ENCODE measurements around the gene CLEC17A.
A peak's percentile ranks its signal among the peaks of the same experiment; 100 is the strongest.
"Not testable (repeated sequence)": the region's sequence is repeated elsewhere in the genome, so short reads cannot be mapped to it uniquely, and the experiment has no call there.

CLEC17A gene

GRCh38 chr19:14559916-14560775, 22.7 kb upstream of the CLEC17A start:
- DNase-seq: no peak

GRCh38 chr19:14560776-14561108, 22.1 kb upstream of the CLEC17A start:
- DNase-seq: no peak

DNA sequence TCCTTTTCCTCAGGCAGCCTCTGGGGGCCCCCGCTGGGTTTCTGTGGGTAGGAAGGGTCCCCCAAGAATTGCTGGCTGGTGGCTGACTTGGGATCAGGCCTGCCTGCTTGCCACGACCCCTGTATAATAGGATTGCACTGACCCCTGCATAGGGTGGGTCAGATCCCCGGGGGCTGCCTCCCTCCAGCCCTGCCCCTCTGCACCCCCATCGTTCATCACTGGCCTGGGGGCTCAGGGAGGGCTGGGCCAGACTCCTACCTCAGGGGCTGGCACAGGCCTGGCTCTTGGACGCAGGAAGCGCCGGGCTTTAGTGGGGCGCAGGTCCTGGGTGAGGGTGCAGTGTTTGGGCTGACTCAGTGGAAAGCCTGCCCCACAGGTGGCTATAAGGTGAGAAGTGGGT, 21.6 kb upstream of the CLEC17A start:
- DNase-seq: no peak

DNA sequence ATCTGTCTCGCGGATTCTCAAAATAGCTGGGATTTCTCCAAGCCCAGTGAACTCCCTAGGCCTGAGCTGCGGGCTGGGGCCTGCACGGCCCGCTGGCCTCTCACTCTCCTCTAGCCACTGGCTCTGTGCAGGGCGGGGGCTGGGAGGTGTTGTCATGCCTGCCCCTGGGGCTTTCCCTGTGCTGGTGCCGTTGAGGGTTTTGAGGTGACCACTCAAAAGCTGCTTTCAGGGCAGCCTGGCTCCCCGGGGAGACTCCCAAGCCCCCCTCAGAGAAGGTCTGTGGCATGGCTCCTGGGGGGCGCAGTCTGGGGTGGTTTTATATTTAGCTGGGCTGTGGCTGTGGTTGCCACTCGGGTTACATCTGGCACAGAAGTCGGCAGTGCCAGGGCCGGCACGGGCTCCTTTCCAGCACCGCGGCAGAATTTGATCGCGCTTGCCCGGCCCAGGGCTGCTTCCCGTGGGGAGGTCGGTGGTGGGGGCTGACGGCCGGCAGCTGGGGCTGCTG, 21.0 kb upstream of the CLEC17A start:
- no peak for DNase-seq

DNA sequence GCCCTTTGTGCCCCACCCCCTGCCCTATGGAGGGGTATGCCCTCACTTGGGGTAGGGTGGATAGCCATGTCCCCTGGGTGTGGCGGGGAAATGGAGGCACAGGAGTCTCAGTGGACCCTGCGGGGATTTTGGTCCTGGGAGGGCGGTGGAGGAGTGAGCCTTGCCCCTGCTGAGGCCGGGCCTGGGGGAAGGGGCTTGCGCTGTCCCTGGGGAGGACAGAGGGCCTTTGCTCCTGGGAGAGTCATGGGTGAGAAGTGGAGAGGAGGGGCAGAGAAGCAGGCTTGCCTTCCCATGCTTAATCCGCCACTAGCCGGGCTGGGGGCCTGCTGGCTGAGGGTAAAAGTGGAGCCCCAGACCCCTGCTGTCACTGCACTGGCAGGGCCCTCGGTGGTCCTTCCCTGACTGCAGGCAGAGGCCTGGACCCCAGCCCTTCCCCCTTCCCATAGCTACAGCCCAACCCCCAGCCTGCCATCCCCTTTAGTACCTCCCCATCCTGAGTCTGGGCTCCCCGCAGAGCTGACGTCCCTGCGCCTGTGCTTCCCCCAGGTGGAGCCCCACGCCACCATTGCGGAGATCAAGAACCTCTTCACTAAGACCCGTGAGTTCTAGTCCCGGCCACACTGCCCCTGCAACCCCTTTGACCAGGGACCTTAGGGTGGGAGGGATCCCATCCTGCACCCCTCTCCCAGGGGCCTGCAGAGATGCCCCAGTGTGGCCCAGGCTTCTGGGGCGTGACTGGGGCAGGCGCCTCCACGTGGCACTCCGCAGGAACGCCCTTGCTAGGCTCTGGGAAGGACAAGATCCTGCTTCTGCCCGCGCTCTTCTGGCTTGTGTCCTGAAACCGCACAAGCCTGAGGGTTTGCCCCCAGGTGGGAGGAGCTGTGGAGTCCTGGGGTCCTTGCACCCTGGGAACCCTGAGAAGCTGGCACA, 20.0 kb upstream of the CLEC17A start:
- no peak for DNase-seq

DNA sequence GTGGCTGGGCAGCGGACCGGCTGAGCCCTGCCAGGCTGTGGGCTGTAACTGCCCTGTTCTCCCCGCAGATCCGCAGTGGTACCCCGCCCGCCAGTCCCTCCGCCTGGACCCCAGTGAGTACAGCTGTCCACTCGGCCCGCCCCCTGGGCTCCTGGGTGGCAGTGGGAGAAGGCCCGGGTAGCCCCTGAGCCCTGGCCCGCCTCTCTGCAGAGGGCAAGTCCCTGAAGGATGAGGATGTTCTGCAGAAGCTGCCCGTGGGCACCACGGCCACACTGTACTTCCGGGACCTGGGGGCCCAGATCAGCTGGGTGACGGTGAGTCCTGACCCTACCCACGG, 19.3 kb upstream of the CLEC17A start:
- no peak for DNase-seq

DNA sequence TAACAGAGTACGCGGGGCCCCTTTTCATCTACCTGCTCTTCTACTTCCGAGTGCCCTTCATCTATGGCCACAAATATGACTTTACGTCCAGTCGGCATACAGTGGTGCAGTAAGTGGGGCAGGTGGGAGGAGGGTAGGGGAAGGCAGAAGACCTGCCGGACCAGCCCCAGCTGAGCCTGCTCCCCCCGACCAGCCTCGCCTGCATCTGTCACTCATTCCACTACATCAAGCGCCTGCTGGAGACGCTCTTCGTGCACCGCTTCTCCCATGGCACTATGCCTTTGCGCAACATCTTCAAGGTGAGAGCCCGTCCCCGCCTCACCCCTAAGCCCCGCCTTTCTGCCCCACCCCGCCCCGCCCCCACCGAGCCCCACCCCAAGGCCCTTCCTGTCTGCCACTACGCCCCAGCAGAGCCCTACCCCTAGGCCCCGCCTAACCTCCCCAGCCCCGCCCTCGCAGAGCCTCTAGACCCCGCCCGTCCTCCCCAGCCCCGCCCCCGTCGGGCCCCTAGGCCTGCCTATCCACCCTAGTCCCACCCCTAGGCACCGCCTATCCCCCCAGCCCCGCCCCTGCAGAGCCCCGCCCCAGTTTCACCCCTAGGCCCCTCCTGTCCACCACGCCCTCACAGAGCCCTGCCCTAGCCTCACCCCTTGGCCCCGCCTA, 18.8 kb upstream of the CLEC17A start:
- DNase-seq: peak; percentile 77 to 78

DNA sequence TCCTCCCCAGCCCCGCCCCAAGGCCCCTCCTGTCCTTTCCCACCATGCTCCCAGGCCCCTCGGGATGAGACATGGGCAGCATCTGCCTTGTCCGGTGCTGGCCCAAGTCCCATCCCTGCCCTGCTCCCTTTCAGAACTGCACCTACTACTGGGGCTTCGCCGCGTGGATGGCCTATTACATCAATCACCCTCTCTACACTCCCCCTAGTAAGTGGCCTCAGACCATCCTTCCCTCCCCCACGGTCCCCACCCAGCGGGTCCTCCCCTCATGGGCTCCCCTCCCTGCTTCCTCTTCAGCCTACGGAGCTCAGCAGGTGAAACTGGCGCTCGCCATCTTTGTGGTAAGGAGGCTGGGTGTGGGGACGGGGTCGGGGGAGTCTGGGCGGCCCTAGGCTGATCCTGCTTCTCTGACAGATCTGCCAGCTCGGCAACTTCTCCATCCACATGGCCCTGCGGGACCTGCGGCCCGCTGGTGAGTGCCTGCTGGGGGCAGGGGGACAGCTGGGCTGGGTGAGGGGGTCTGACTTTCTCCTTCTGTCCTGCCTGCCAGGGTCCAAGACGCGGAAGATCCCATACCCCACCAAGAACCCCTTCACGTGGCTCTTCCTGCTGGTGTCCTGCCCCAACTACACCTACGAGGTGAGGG, 18.1 kb upstream of the CLEC17A start:
- not testable (repeated sequence) for DNase-seq

DNA sequence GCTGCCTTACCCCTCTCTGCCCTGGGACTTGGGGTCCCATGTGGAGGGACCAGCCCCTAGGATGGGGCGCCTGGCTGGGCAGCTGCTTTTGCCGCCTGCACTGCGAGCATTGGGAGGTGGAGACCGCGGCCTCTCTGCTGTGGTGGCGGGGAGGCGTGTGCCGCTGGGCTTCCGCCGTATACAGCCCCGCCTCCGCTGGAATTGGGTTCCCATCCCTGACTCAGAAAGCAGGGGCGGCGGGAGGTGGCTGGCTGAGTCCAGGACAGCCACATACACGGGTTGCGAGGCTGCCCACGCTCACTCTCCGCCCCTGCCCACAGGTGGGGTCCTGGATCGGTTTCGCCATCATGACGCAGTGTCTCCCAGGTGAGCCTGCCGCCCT, 17.6 kb upstream of the CLEC17A start:
- DNase-seq: no peak

DNA sequence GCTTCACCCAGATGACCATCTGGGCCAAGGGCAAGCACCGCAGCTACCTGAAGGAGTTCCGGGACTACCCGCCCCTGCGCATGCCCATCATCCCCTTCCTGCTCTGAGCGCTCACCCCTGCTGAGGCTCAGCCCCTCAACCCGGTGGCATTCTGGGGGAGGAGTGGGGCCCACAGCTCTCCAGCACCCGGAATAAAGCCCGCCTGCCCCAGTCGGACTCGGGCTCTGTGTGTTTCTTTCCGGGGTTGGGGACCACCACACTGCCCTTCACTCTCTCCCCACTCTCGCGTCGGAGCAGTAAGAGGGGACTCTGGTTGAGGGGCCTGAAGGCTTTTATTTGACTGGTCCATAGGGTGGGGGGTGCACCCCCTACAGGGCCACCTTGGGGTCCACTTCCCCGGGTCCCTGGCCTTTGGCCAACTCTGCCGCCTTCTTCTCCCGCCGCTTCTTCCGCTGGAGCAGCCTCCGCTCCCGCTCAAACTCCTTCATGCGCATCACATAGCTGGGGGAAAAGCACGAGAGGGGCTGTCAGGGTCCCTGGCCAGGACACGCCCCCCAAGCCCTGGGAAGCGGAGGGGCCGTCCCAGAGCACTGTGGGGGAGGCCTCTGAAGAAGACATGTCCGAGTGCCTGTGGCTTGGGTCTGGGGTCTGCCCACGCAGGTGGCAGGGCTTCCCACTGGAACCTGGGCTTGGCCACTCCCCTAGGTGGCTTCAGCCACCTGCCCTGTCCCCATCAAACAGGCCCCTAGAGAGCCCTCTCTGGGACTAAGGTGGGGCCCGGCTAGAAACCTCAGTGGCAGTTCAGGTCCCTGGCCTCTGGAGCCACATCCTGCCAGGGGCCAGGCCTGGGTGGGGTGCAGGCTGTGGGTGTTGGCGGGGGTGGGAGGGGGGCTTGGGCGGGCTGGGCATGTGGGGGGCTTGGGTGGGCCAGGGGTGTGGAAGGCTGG, 16.8 kb upstream of the CLEC17A start:
- DNase-seq: no peak

DNA sequence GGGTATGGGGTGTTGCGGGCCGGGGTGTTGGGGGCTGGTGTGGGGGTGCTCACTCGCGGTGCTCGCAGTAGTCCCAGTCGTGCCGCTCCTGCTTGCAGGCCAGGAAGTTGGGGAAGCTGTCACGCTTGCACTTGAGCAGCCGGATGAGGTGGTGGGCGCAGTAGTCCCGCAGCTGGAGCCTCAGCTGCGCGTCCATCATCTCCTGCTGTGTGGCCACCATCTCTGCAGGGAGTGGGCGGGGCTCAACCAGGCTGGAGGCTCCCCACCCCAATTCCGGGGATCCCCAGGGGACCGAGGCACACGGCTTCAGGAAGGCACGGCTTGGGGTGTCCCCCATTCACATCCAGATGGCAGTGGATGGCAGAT, 16.2 kb upstream of the CLEC17A start:
- no peak for DNase-seq

DNA sequence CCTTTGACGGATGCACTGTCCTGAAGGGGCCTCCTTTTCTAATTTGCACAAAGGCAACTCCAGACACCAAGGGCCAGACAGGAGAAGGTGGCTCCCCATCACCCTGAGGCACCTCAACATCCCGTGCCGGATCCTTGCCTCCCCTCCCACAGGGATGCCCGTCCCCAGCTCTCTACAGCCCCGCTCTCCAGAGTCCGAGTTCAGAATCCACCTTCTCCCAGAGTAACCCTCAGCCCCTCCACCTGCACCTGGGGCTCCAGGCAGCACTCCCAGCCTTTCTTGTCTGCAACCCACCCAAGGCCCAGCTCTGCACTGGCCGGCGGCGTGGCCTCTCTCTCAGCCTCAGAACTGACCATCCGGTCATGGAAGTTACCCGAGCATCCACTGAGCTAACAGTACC, 15.8 kb upstream of the CLEC17A start:
- no peak for DNase-seq

DNA sequence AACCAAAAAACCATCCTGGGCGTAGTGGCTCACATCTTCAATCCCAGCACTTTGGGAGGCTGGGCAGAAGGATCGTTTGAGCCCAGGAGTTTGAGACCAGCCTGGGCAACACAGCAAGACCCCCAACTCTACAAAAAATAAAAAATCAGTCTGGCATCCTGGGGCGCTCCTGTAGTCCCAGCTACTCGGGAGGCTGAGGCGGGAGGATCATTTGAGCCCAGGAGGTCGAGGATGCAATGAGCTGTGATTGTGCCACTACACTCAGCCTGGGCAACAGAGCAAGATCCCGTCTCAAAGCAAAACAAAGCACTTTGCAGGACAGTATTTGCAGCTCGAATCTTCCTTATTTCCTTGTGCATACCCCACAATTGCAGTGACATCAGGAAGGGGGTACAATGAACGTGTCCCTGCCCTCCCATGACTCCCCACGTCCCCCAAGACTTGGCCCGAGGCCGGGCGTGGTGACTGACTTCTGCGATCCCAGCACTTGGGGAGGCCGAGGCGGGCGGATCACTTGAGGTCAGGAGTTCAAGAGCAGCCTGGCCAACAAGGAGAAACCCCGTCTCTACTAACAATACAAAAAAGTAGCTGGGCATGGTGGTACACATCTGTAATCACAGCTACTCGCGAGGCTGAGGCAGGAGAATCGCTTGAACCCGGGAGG, 11.9 kb upstream of the CLEC17A start:
- no peak for DNase-seq

DNA sequence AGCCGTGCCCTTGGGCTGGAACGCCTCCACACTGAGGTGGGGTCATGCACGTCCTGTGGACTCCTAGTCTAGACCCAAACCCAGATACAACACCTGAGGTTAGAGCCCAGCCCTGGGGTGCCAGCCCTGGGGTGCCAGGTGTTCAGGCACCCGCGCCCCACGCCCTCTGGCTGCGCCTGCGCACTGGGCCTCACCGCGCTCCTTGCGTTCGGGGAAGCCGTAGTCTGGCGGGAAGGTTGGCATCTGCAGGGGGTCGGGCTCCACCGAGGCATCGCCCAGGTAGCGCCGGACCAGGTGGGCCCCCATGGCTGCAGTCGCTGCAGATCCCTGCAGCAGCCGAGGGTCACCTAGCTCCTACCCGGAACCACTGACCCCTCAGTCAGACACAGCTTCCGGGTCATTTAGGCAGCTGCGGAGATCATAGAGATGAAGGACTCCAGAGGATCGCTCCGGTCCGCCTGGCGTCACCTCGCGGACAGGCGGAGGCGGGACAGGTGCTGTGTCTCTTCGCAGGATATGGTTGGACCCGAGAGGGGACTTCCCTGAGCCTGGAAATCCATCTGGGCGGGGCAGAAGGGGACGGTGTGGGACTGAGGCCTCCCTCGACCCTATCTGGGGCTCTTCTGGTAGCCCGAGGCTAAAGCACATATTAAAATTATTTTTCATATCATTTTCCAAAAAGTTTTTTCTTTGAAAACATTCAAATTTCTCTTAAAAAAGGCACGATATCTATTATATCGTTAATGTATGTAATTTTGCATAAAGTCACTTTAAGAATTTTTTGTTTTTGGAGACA, 11.0 kb upstream of the CLEC17A start, which contains the start of gene NDUFB7:
Gene NDUFB7 (minus strand): TSS at position 372 of the 796 bp plus-strand sequence. CDS start 66 bp downstream, at position 306.
- peak; percentile 92 to 93 for DNase-seq

- no peak for DNase-seq
Observed at GRCh38 chr19:14575428-14575980, 7.4 kb upstream of the CLEC17A start.

GRCh38 chr19:14576363-14576762, 6.5 kb upstream of the CLEC17A start:
- no peak for DNase-seq

- no peak for DNase-seq
Observed at GRCh38 chr19:14577264-14577663, 5.6 kb upstream of the CLEC17A start.

GRCh38 chr19:14577885-14578427, 4.9 kb upstream of the CLEC17A start:
- peak in 1 of 2 experiments; percentile 38 for DNase-seq

- DNase-seq: peak; percentile 70 to 72
Observed at GRCh38 chr19:14580623-14581237, 2.2 kb upstream of the CLEC17A start.
